T47D (cell line): ENCODE measurements around the gene INHBA.

Experiments used
- DNase-seq, 2 experiments: peaks; one replicate each; pipeline versions ENCODE4 v3.0.0 to v3.0.0-alpha.2; 2011 to 2012; ENCODE audit warnings: low read depth in 1 of 2, low spot score in 1 of 2
- JUND ChIP-seq: IDR thresholded peaks from 2 replicates; pipeline ENCODE4 v1.6.1; 2012; ENCODE audit warnings: low read depth
- in situ Hi-C: cut with HindIII; loops from 2 replicates; pipeline ENCODE4 v1.10.0; 2016; ENCODE audit warnings: low sequenced_read_pairs, low pct_unique_long_range_greater_than_20kb

INHBA gene

DNA sequence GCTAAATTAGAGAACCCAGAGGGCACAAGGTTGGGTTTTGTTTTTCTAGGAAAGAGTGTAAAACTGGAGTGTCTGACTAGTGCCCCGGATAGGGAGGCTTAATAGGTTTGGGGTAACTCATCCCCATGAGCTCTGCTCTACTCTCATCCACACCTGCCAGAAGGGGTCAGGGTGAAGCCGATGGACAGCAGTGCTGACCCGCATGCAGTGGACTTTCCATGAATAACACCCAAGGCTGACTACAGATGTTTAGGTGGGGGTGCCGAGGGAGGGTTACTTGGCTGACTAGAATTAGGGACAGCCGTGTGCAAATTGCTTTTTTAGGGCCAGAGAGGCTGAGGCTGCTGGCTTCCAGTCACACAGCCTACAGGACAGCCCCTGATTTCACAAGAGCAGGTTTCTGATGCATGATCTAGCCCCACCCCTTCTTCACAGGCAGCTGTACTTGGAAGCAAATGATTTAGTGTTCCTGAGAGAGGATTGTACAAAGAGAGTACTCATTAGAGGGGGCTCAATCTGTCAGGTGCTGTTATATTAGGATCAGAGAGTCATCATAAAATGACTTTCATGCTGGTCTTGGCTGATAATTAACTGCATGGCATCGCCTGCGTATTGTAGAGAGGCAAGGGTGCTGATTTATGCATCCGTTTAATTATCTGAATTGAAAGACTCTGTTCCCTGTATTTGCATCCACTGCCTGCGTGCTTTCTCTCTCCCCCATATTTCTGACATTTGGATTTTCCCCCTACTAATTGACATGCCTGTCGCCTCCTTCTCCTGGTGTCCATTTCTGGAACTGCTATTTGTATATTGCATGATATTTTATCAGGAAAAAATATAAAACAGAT lies 9.5 kb downstream of the INHBA start:
- no peak for DNase-seq
- in situ Hi-C loops: no loop called here
- TF ChIP-seq JUND: no peak

GRCh38 chr7:41692251-41692650 lies 10.6 kb downstream of the INHBA start:
- DNase-seq: no peak
- no peak for TF ChIP-seq JUND
- in situ Hi-C loops: no loop called here

GRCh38 chr7:41691286-41692190 lies 11.4 kb downstream of the INHBA start:
- no peak for DNase-seq
- in situ Hi-C loops: no loop called here
- TF ChIP-seq JUND: no peak

GRCh38 chr7:41689815-41690214 lies 13.1 kb downstream of the INHBA start:
- no peak for DNase-seq
- TF ChIP-seq JUND: no peak
- in situ Hi-C loops: no loop called here

GRCh38 chr7:41688906-41689305 lies 14.0 kb downstream of the INHBA start:
- in situ Hi-C loops: no loop called here
- no peak for TF ChIP-seq JUND
- no peak for DNase-seq

DNA sequence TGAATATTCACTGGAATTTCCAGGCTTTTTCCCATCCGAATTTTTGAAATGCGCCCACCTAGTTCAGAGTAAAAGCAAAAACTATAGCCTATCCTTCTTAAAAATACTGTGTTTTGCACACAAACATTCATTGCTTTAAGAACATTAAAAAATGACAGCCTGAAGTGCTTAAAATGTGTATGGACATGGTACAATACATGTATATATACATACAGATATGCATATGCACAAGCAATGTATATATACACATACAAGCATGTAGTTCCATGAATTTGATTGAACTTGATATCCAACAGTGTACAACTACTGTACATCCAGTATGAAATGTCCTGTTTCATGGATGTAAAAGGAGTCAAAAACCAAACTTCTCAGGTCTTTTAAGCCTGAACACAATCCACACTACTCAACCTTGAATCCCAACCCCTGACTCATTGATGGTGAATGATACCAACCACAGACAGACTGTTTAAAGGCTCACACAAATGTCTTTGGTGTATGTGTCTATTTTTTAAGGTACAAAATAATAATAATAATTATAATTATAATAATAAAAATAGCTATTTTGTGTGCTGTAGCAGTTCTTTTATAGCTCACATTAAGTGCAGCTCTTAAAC lies 14.8 kb downstream of the INHBA start:
- no peak for TF ChIP-seq JUND
- in situ Hi-C loops: no loop called here
- no peak for DNase-seq

- in situ Hi-C loops: no loop called here
Observed at GRCh38 chr7:41685684-41686083, 17.2 kb downstream of the INHBA start.

DNA sequence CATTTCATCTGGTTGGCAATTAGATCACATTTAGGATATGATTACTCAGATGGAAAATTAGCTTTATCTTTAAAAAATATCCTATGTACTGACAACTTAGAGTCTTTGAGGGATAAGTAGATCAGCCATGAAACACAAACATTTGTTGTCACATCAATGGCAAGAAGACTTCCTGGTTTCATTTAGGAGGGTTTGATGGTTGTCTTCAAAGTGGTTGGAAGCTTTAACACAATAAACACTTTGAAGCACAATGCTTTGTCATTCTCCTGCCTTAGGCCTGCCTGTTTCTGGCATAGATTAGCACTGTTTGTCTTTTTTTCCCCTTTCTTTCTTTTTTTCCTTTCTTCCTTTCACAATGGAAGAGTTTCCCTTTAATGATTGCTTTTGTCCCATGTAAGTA lies 20.5 kb downstream of the INHBA start:
- no peak for DNase-seq
- in situ Hi-C loops: no loop called here
- no peak for TF ChIP-seq JUND

More at GRCh38 chr7:41685684-41686083, 17.2 kb downstream of the INHBA start:
- no peak for TF ChIP-seq JUND
- DNase-seq: no peak

- in situ Hi-C loops: no loop called here
- DNase-seq: no peak
- TF ChIP-seq JUND: no peak
Observed at GRCh38 chr7:41679566-41679965, 23.3 kb downstream of the INHBA start.

GRCh38 chr7:41674505-41675023 lies 28.3 kb downstream of the INHBA start:
- in situ Hi-C loops: no loop called here
- no peak for DNase-seq
- no peak for TF ChIP-seq JUND

DNA sequence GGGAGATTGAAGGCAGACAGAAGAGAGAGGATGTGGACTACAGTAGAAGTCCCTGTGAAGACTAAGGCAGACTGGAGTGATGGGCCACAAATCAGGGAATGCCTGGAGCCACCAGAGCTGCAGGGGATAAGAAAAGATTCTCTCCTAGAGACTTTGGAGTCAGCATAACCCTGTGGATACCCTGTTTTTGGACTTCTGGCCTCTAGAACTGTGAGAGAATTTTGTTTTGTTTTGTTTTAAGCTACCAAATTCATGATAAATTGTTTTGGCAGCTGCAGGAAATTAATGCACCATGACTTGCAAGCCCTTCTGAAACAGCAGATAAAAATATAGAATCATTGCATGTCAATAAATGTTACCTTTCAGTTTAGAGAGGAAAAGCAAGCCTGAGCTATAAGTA lies 41.3 kb downstream of the INHBA start:
- TF ChIP-seq JUND: no peak
- DNase-seq: no peak
- in situ Hi-C loops: no loop called here

GRCh38 chr7:41659539-41659938 lies 43.4 kb downstream of the INHBA start:
- DNase-seq: no peak
- no peak for TF ChIP-seq JUND
- in situ Hi-C loops: no loop called here

DNA sequence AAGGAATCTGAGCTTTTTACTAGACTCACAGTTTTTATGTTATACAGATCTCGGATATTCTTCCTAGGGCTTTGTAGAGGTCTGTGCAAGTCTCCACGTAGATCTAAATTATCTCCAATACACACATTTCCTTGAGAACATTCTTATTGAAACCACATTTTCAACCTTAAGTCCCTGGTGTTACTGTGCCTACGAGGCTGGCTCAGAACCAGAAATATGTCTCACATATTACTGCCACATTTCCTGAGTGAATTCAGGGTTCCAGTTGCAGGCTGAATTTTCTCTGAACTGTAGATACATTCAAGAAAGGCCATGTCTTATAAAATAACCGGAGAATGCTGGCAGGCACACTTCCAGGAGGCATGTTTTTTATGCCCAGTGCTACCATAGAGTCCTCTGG lies 46.5 kb downstream of the INHBA start:
- in situ Hi-C loops: no loop called here
- DNase-seq: peak in 1 of 2 experiments; percentile 12
- TF ChIP-seq JUND: no peak
